H1 (cell line): Measurements from ENCODE around the gene SATB2.

ENCODE experiments used
- CHD2 ChIP-seq: IDR thresholded peaks from 2 replicates; pipeline ENCODE4 v1.6.1; 2012; ENCODE audit warnings: low read length, improper control_type of control experiment
- CTCF ChIP-seq, 3 experiments: IDR thresholded peaks; 1 replicate in 2 of 3; 2 replicates in 1 of 3; pipeline versions ENCODE4 v1.5.1 to v1.6.1; 2011; ENCODE audit warnings: low read length in 3 of 3, mild to moderate bottlenecking in 3 of 3, inconsistent platforms in 2 of 3, low read depth in 1 of 3, moderate library complexity in 1 of 3; ENCODE audit not compliant: insufficient read depth in 1 of 3; ENCODE audit errors: control extremely low read depth in 1 of 3
- POLR2A ChIP-seq, 2 experiments: IDR thresholded peaks; 1 replicate in 1 of 2; 2 replicates in 1 of 2; pipeline ENCODE4 v1.6.1; 2011; ENCODE audit warnings: low read depth in 2 of 2, low read length in 2 of 2, mild to moderate bottlenecking in 2 of 2; ENCODE audit errors: control extremely low read depth in 1 of 2
- POLR2AphosphoS5 ChIP-seq: IDR thresholded peaks from 2 replicates; pipeline ENCODE4 v1.6.1; 2011; ENCODE audit warnings: low read depth, low read length

- TF ChIP-seq CTCF (IDR thresholded peaks at IDR 0.05; ENCODE audit: control extremely low read depth in 1 of 3, insufficient read depth in 1 of 3, low read depth in 1 of 3, low read length in 3 of 3) = no peak
- no peak for TF ChIP-seq POLR2A (IDR thresholded peaks at IDR 0.05; ENCODE audit: control extremely low read depth in 1 of 2, low read depth in 2 of 2, low read length in 2 of 2)
- TF ChIP-seq CHD2 = no peak
- TF ChIP-seq POLR2AphosphoS5 = no peak
Observed at GRCh38 chr2:199370150-199370780, 87.5 kb downstream of the SATB2 start.
